IPS-18a (cell line): ENCODE measurements around the gene ACTR1A.

Source experiments
- H3K27ac ChIP-seq: one replicate; pipeline ENCODE4 v1.5.1; 2013; ENCODE audit warnings: low read length
- H3K27me3 ChIP-seq: one replicate; pipeline ENCODE4 v1.6.1; 2013; ENCODE audit warnings: mild to moderate bottlenecking, low read length; ENCODE audit not compliant: control insufficient read depth, insufficient read depth
- H3K36me3 ChIP-seq: one replicate; pipeline ENCODE4 v1.6.1; 2013; ENCODE audit warnings: low read depth, low read length; ENCODE audit not compliant: control insufficient read depth
- H3K4me1 ChIP-seq: one replicate; pipeline ENCODE4 v1.6.1; 2013; ENCODE audit warnings: low read depth, low read length; ENCODE audit not compliant: control insufficient read depth
- H3K4me3 ChIP-seq: one replicate; pipeline ENCODE4 v1.5.1; 2013; ENCODE audit warnings: low read length
- H3K9ac ChIP-seq: one replicate; pipeline ENCODE4 v1.6.1; 2013; ENCODE audit warnings: mild to moderate bottlenecking, low read length, moderate library complexity
- H3K9me3 ChIP-seq: one replicate; pipeline ENCODE4 v1.6.1; 2013; ENCODE audit warnings: low read depth, low read length; ENCODE audit not compliant: control insufficient read depth

Gene ACTR1A

GRCh38 chr10:102475451-102476040 lies 27.0 kb downstream of the ACTR1A start:
- Histone ChIP-seq H3K9me3 (no peaks in the 10 kb centered on the region), H3K9ac (no peak overlapping the region), H3K27me3 (no peaks in the 10 kb centered on the region), H3K36me3 (peaks cover 10% of the 10 kb centered on the region), H3K4me3 (no peak overlapping the region), H3K4me1 (no peaks in the 10 kb centered on the region), H3K27ac (no peak overlapping the region)

DNA sequence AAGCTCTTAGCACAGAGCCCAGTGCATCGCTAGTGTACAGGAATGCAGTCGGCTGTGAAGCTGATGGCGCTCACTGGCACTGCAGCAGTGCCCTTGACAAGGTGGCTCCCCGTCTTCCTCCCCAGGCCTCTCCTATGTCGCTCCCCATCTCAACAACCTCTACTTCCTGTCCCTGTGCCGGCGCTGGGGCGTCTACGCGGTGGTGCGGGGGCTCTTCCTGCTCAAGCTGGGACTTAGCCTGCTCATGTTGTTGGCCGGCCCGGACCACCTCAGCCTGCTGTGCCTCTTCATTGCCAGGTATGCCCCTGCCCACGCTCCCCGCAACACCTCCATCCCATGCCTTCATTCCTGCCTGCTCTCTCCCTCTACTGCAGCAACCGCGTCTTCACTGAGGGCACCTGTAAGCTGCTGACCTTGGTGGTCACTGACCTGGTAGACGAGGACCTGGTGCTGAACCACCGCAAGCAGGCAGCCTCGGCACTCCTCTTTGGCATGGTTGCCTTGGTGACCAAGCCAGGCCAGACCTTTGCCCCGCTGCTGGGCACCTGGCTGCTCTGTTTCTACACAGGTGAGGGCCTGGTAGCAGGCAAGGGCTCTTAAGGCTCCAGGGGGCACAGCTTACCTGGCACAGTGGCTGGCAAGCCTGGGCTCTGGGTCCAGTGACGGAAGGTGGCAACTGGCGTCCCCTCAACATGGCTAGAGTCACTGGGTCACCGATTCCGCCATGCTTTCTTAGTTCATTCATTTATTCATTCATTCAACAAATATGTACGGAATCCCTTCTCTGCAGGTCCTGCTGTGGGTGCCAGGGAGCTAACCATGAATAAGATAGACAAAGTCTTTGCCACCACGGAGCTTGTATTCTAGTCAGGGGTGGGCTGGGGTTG lies 28.8 kb downstream of the ACTR1A start:
- H3K9me3 ChIP-seq: no peaks in the 10 kb centered on the region
- H3K4me3 ChIP-seq: no peak overlapping the region
- no peak overlapping the region for H3K9ac ChIP-seq
- no peaks in the 10 kb centered on the region for H3K4me1 ChIP-seq
- peaks cover 3% of the 10 kb centered on the region for H3K36me3 ChIP-seq
- H3K27me3 ChIP-seq: no peaks in the 10 kb centered on the region
- no peak overlapping the region for H3K27ac ChIP-seq

- H3K4me3 ChIP-seq: no peak overlapping the region
- H3K4me1 ChIP-seq: no peaks in the 10 kb centered on the region
- no peak overlapping the region for H3K9ac ChIP-seq
Measured at GRCh38 chr10:102470579-102471546, 31.6 kb downstream of the ACTR1A start.

DNA sequence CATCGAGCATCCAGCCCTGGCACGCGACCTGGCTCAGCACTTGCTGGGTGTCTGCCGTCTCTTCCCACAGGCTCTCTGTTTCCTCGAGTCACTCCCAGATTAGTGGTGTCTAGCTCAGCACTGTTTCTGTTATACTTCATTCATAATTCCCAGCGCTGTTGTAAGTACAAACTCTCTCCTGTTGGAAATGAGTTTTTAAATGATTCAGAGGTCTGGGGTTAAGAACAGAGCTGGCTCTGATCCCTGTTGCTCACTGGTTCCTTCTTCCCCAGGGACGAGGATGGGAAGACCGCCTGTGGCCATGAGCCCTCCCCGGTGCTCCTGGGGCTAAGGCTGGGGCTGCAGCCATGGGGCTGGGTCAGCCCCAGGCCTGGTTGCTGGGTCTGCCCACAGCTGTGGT lies 33.8 kb downstream of the ACTR1A start:
- Histone ChIP-seq H3K9ac (no peak overlapping the region), H3K4me3 (no peak overlapping the region), H3K4me1 (peaks cover 2% of the 10 kb centered on the region), H3K27ac (no peak overlapping the region), H3K9me3 (no peaks in the 10 kb centered on the region), H3K27me3 (peaks cover under 1% of the 10 kb centered on the region), H3K36me3 (peaks cover 3% of the 10 kb centered on the region)

More at GRCh38 chr10:102470579-102471546, 31.6 kb downstream of the ACTR1A start:
- no peak overlapping the region for H3K27ac ChIP-seq
- H3K9me3 ChIP-seq: no peaks in the 10 kb centered on the region
- no peaks in the 10 kb centered on the region for H3K27me3 ChIP-seq
- H3K36me3 ChIP-seq: peaks cover 3% of the 10 kb centered on the region

- peaks cover 7% of the 10 kb centered on the region for H3K27me3 ChIP-seq
- peaks cover 3% of the 10 kb centered on the region for H3K36me3 ChIP-seq
- no peak overlapping the region for H3K4me3 ChIP-seq
- no peak overlapping the region for H3K27ac ChIP-seq
- H3K4me1 ChIP-seq: peaks cover 7% of the 10 kb centered on the region
- no peaks in the 10 kb centered on the region for H3K9me3 ChIP-seq
- H3K9ac ChIP-seq: no peak overlapping the region
Measured at GRCh38 chr10:102467971-102468438, 34.5 kb downstream of the ACTR1A start.

DNA sequence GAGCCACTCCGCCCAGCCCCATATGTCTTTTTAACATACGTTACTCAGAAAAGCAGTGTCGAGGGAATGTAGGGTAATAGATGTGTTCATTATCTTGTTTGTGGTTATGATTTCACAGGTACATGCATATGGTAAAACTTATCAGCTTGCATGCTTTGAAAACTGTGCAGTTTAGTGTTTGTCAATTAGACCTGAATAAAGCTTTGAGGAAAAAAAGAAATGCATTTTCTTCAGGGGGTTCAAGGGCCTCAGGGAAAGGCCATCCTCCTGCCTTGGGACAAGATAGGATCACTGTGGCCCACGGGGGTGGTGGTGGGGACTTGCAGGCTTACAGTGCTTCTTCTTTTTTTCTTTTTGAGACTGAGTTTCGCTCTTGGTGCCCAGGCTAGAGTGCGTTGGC lies 35.2 kb downstream of the ACTR1A start:
- peaks cover 13% of the 10 kb centered on the region for H3K27me3 ChIP-seq
- H3K36me3 ChIP-seq: peaks cover 3% of the 10 kb centered on the region
- peaks cover 12% of the 10 kb centered on the region for H3K4me1 ChIP-seq
- no peak overlapping the region for H3K27ac ChIP-seq
- H3K4me3 ChIP-seq: no peak overlapping the region
- H3K9me3 ChIP-seq: no peaks in the 10 kb centered on the region
- H3K9ac ChIP-seq: no peak overlapping the region

- no peak overlapping the region for H3K27ac ChIP-seq
- no peak overlapping the region for H3K9ac ChIP-seq
- H3K27me3 ChIP-seq: peaks cover 18% of the 10 kb centered on the region
- peaks cover 26% of the 10 kb centered on the region for H3K4me1 ChIP-seq
- H3K9me3 ChIP-seq: no peaks in the 10 kb centered on the region
- H3K36me3 ChIP-seq: no peaks in the 10 kb centered on the region
- no peak overlapping the region for H3K4me3 ChIP-seq
Measured at GRCh38 chr10:102465466-102465865, 37.0 kb downstream of the ACTR1A start.

GRCh38 chr10:102463983-102464382 lies 38.5 kb downstream of the ACTR1A start:
- Histone ChIP-seq H3K27me3 (peaks cover 18% of the 10 kb centered on the region), H3K27ac (no peak overlapping the region), H3K9me3 (no peaks in the 10 kb centered on the region), H3K9ac (no peak overlapping the region), H3K36me3 (no peaks in the 10 kb centered on the region), H3K4me1 (peaks cover 26% of the 10 kb centered on the region), H3K4me3 (no peak overlapping the region)

- Histone ChIP-seq H3K4me3 (peak overlapping the region; percentile 84), H3K36me3 (no peaks in the 10 kb centered on the region), H3K27ac (no peak overlapping the region), H3K9me3 (no peaks in the 10 kb centered on the region), H3K4me1 (peaks cover 26% of the 10 kb centered on the region), H3K27me3 (peaks cover 18% of the 10 kb centered on the region), H3K9ac (no peak overlapping the region)
Measured at GRCh38 chr10:102462512-102463054, 39.9 kb downstream of the ACTR1A start.

DNA sequence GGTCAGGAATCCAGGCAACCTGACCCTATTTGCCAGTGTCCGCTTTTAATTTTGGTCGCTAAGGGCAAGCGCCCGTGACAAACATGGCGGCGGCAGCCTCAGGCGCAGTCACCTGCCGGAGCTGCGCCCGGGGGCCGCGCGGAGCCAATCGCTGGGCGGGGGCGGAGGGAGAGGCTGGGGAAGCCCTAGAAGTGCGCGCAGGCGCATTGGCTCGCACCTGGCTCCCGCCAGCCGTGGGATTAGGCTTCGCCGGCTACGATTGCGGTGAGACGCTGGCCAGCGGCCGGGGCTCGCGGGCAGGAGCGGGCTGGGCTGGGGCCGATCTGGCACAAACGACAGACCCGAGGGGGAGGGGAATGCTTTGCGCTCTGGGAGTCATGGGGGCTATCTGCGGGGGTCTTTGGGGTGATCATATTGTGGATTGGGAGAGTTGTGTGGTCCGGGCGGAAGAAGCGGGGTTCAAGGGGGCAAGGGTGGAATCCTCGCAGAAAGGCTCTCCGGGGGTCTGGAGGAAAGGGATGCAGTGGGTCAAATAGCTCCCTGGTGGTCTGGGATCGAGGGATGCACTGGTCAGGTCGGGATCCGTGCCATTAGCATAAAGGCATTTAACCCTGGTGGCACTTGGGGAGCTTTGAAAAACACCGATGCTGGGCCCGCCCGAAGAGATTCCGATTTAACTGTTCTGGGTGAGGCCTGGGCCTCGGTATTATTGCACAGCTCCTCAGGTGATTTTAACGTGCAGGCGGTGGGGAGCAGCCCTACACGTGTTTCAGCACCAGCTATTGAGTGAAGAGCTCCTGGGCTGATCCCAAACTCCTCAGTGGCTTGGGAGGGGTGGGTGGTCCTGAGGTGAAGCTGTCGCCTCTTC lies 41.1 kb downstream of the ACTR1A start:
- Histone ChIP-seq H3K27ac (peak overlapping the region; percentile 88), H3K36me3 (no peaks in the 10 kb centered on the region), H3K27me3 (peaks cover 18% of the 10 kb centered on the region), H3K9me3 (no peaks in the 10 kb centered on the region), H3K4me1 (peaks cover 26% of the 10 kb centered on the region), H3K4me3 (peak overlapping the region; percentile 84), H3K9ac (peak overlapping the region; percentile 64)
